ENCODE measurements around the gene KIRREL3.
A peak's percentile ranks its signal among the peaks of the same experiment; 100 is the strongest.

The KIRREL3 gene

DNA sequence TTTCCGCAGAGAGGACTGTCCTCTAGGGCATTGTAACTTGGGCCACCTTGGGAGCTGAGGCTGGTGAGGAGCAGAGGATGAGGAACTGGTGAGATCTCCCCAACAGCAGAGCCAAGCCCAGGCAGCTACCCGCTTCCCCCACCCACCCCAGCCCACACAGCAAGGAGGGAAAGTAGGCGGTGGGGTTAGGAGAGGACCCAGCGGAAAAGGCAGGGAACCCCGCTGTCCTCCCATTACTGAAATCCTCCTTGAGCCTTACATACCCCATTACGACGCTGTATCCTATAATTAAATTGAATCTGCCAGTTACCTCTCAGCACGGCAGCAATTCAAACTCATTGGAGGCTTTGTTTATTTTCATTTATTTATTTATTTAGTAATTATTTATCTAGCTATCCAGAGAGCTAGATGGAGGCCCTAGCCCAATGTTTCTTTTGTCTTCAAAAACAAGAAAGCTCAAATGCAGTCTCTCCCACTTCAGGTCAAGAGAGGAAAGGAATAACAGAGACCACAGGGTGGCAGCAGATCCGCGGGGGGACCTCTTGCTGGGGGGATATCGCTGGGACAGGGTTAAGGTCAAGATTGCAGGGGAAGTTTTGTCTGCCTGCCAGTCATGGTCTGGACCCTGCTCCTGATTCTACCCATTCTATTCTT lies 427.1 kb downstream of the KIRREL3 start:
- no peak for DNase-seq (ENCODE audit: low spot score)

DNA sequence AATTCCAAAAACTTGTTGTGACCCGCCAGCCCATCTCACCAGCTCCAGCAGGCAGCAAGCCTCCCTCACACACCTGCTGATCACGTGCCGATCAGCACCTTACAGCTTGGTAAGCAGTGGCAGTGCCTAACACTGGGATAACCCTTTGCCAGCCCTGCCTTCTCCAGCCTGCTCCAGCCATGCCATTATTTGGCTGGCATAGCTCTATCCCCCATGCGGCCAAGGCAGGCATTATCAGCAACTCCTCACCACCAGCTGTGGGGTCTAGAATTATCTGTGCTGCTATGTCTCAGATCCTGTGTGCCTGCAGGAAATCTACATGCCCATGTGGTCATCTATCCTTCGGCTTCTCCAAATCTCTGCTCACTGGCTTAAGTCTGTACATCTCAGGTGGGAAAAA lies 430.1 kb downstream of the KIRREL3 start:
- DNase-seq (ENCODE audit: low spot score) = no peak

GRCh38 chr11:126567419-126567818 lies 433.2 kb downstream of the KIRREL3 start:
- DNase-seq (ENCODE audit: low spot score) = no peak

DNA sequence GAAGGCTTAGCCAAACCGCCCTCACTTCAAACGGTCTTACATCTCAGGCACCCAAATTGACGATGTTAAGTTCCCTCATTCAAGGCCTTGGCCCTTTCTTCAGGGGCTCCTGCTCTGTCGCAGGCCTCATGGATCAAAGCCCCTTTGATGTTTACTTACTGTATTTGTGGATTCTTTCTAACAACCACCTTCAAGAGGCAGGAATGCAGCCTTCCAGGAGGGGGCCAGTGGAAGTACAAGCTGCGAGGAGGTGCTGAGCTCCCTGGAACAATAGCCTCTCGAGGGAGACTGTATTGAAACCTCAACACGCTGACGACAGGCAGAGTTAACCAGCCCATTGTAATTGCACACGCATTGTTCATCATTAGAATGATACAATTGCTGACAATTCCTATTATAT lies 436.0 kb downstream of the KIRREL3 start:
- no peak for DNase-seq (ENCODE audit: low spot score)

- DNase-seq (ENCODE audit: low spot score) = peak; percentile 42
Observed at GRCh38 chr11:126561327-126561893, 439.2 kb downstream of the KIRREL3 start.

- no peak for DNase-seq (ENCODE audit: low spot score)
Observed at GRCh38 chr11:126560221-126560620, 440.3 kb downstream of the KIRREL3 start.

DNA sequence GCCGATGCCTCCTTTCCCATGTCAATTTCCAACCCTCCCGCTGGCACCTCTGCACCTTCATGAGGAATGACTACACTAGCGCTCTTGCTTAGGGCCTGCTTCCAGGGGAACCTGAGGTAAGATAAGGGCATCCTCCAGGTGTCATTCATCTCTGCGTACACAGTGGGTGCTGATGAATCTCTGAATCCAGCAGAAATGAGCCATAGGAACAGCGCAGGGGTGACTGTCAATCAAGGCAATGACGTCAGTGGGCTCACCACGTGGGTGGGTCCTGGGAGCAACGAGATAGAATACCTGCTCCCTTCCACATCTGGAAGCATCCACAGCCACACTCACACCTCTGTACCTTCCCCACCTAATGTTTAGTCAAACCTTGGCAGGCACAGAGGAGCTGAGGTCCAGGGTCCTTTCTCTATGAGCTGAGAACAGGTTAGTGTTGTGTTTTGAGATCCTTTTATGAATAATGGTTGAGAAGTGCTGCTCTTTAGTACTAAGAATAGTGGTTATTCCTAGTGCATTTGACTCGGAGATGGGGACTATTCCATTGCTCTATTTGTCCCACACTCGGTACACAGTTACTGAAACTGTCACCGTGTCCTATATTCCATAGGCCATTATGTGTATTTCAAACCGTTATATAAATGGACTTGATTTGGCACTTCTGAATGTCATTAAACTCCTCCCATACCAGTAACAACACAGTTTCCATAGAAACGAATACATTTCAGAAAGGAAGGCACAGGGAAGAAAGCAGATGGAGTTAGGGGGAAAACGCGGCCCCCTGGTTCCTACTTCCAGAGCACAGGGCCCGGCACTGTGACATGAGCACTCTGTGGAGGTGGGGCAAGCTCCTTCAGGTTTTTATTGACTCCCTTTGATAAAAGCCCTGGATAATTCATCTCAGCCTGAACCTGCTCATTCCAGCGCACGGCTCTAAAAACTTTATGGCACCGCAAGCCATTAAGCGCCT lies 451.7 kb downstream of the KIRREL3 start:
- no peak for DNase-seq (ENCODE audit: low spot score)

- no peak for DNase-seq (ENCODE audit: low spot score)
Observed at GRCh38 chr11:126547691-126548090, 452.9 kb downstream of the KIRREL3 start.

GRCh38 chr11:126547161-126547560 lies 453.4 kb downstream of the KIRREL3 start:
- peak; percentile 25 for DNase-seq (ENCODE audit: low spot score)

GRCh38 chr11:126546694-126547093 lies 453.9 kb downstream of the KIRREL3 start:
- no peak for DNase-seq (ENCODE audit: low spot score)

GRCh38 chr11:126546191-126546590 lies 454.4 kb downstream of the KIRREL3 start:
- peak; percentile 15 for DNase-seq (ENCODE audit: low spot score)

DNA sequence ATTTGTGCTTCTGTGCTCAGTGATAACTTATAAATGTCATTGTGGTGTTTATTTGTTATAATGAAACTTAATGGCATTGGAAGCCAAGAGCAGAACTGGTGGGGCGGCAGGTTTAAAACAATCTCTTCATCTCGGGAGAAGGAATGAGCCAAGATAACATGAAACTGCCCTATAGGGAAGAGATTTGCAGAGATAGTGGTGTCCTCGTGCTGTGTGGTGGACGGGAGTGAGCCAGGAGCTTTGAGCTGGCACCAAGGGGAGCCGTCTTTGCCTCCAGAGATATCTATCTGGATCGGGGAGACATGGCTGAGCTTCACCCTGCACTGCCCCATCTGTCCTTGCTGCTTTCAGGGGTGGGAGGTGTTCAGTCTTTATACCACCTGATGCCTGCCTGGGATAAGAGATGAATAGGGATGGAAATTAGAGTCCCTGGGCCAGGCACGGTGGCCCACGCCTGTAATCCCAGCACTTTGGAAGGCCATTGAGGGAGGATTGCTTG lies 455.5 kb downstream of the KIRREL3 start:
- no peak for DNase-seq (ENCODE audit: low spot score)

- peak; percentile 79 for DNase-seq (ENCODE audit: low spot score)
Observed at GRCh38 chr11:126544108-126545056, 456.2 kb downstream of the KIRREL3 start.

GRCh38 chr11:126543691-126544090 lies 456.9 kb downstream of the KIRREL3 start:
- DNase-seq (ENCODE audit: low spot score) = no peak

GRCh38 chr11:126542334-126543015 lies 458.1 kb downstream of the KIRREL3 start:
- DNase-seq (ENCODE audit: low spot score) = no peak

DNA sequence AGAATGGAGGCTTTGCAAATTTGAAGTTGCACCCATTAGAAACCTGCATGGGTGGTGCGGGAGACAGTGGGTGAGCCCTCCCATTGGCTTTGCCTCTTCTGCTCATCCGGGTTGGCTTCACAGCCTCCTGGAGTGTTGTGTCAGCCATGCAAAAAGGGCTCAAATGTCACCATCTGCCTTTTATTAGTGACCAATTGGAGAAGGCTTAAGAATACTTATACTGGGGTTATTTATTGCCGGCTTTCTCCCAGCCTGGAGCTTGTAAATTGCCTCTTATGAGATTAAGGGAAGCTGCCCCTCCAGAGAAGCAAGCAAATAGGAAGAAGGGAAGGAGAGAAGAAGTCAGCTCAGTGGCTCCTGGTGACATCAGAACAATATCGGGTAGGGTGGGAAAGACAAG lies 462.5 kb downstream of the KIRREL3 start:
- DNase-seq (ENCODE audit: low spot score) = no peak

GRCh38 chr11:126537492-126537891 lies 463.1 kb downstream of the KIRREL3 start:
- no peak for DNase-seq (ENCODE audit: low spot score)

- DNase-seq (ENCODE audit: low spot score) = no peak
Observed at GRCh38 chr11:126534141-126534805, 466.3 kb downstream of the KIRREL3 start.

DNA sequence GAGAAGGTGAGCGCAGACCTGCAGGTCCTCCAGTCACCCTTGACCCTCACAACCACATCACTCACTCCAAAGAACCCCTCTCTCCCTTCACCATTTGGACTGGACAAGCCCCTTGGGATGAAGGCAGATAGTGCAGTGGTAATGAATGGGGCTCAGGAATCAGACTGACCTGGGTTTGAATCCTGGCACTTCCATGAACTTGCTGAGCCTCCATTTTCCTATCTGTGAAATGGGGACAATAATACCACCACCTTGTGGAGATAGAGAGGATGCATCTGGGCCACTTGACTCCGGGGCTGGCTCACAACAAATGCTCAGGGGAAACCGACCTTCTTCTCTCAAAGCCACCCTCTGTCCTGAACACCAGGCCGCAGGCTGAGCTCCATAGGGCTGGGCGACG lies 467.0 kb downstream of the KIRREL3 start:
- no peak for DNase-seq (ENCODE audit: low spot score)

GRCh38 chr11:126530416-126530815 lies 470.2 kb downstream of the KIRREL3 start:
- no peak for DNase-seq (ENCODE audit: low spot score)
